Neural crest cell (in vitro differentiated cells): Measurements from ENCODE around the gene R3HDML. TPM values are rescaled to one million over a fixed set of nuclear protein-coding genes. Genes with fewer than 3 reads are reported as not detected.

ENCODE experiments used
- DNase-seq: peaks from one replicate; pipeline ENCODE4 v3.0.0; 2021; ENCODE audit warnings: low read depth, mixed read lengths, low spot score
- H3K27ac Mint-ChIP-seq: one replicate; pipeline ENCODE4 v1.8.0; 2021; ENCODE audit warnings: mild to moderate bottlenecking, mixed read lengths; ENCODE audit not compliant: unreplicated experiment
- H3K27me3 Mint-ChIP-seq: 2 replicates; pipeline ENCODE4 v1.8.0; 2021; ENCODE audit warnings: low read depth, mild to moderate bottlenecking, mixed read lengths
- H3K36me3 Mint-ChIP-seq: 2 replicates; pipeline ENCODE4 v1.8.0; 2021; ENCODE audit warnings: low read depth, mild to moderate bottlenecking, mixed read lengths
- H3K4me1 Mint-ChIP-seq: 2 replicates; pipeline ENCODE4 v1.8.0; 2021; ENCODE audit warnings: mixed read lengths
- H3K4me3 Mint-ChIP-seq: one replicate; pipeline ENCODE4 v1.8.0; 2021; ENCODE audit warnings: mild to moderate bottlenecking, mixed read lengths
- H3K9me3 Mint-ChIP-seq: 2 replicates; pipeline ENCODE4 v1.8.0; 2021; ENCODE audit warnings: mixed read lengths
- total RNA-seq: library from RNA; stranded (reverse); gene quantifications from 2 replicates; pipeline ENCODE4 v1.2.1, GENCODE V29; 2021
- TF ChIP-seq, protein P1 (sequence below): fragments of 200-600 bp; sonication (generic); conservative IDR thresholded peaks from 2 replicates; pipeline ENCODE4 v1.5.0; 2021; ENCODE audit warnings: antibody characterized with exemption, mild to moderate bottlenecking

Gene R3HDML
- total RNA-seq, 1 donor from 2014 or later: not detected

DNA sequence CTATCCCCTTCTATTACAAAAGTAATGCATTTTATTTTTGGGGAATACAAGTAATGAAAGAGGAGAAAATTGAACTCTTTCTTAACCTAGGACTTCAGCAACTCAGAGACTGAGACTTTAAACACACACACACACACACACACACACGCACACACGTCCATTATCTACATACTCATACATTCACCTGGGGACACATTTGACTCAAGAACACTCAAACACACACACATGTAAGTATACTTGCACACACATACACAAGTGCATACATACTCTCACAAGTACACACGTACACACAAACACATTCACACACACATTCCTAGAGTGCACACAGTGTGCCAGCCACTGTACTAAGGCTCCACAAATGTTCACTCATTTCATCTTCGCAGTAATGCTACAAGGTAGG is 2.1 kb upstream of the R3HDML start:
- peaks cover 5% of the 10 kb centered on the region for H3K4me1 Mint-ChIP-seq
- H3K27me3 Mint-ChIP-seq: peaks cover 10% of the 10 kb centered on the region
- DNase-seq: no peak
- H3K4me3 Mint-ChIP-seq: no peak overlapping the region
- no peaks in the 10 kb centered on the region for H3K9me3 Mint-ChIP-seq
- H3K27ac Mint-ChIP-seq: no peak overlapping the region
- no peaks in the 10 kb centered on the region for H3K36me3 Mint-ChIP-seq
- TF ChIP-seq, protein P1, sequence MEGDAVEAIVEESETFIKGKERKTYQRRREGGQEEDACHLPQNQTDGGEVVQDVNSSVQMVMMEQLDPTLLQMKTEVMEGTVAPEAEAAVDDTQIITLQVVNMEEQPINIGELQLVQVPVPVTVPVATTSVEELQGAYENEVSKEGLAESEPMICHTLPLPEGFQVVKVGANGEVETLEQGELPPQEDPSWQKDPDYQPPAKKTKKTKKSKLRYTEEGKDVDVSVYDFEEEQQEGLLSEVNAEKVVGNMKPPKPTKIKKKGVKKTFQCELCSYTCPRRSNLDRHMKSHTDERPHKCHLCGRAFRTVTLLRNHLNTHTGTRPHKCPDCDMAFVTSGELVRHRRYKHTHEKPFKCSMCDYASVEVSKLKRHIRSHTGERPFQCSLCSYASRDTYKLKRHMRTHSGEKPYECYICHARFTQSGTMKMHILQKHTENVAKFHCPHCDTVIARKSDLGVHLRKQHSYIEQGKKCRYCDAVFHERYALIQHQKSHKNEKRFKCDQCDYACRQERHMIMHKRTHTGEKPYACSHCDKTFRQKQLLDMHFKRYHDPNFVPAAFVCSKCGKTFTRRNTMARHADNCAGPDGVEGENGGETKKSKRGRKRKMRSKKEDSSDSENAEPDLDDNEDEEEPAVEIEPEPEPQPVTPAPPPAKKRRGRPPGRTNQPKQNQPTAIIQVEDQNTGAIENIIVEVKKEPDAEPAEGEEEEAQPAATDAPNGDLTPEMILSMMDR: no peak

- Mint-ChIP-seq H3K27me3 (peaks cover 10% of the 10 kb centered on the region), H3K27ac (no peak overlapping the region), H3K4me3 (no peak overlapping the region), H3K9me3 (no peaks in the 10 kb centered on the region), H3K36me3 (no peaks in the 10 kb centered on the region), H3K4me1 (peaks cover 5% of the 10 kb centered on the region)
- TF ChIP-seq, protein P1: no peak
- no peak for DNase-seq
Measured at GRCh38 chr20:44335675-44336074, 1.2 kb upstream of the R3HDML start.

DNA sequence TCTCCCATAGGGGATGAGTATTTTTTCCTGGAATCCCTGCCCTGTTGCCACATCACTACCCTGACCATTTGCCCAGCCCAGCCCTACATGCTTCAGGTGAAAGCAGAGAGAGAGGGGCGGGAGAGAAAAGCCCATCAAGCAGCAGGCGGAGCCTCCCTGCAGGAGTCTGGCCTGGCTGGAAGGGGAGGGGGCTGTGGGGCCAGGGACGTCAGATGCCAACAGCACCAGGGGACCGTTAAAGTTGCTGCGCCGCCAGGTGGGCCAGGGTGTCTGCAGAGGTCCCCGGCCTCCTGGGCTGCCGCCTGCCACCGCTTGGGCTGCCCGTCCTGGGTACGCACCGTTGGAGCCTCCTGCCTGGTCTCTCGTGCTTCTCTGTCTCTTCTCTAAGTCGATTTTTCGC is 757 bp upstream of the R3HDML start:
- Mint-ChIP-seq H3K27ac (no peak overlapping the region), H3K4me1 (peaks cover 5% of the 10 kb centered on the region), H3K9me3 (no peaks in the 10 kb centered on the region), H3K4me3 (no peak overlapping the region), H3K36me3 (no peaks in the 10 kb centered on the region), H3K27me3 (peaks cover 10% of the 10 kb centered on the region)
- DNase-seq: no peak
- TF ChIP-seq, protein P1: no peak

- H3K27me3 Mint-ChIP-seq: no peaks in the 10 kb centered on the region
- no peaks in the 10 kb centered on the region for H3K9me3 Mint-ChIP-seq
- H3K4me3 Mint-ChIP-seq: no peak overlapping the region
- no peaks in the 10 kb centered on the region for H3K36me3 Mint-ChIP-seq
- DNase-seq: no peak
- H3K4me1 Mint-ChIP-seq: peaks cover 10% of the 10 kb centered on the region
- H3K27ac Mint-ChIP-seq: peak overlapping the region; percentile 92
- TF ChIP-seq, protein P1: no peak
Measured at GRCh38 chr20:44342248-44342647, 5.4 kb downstream of the R3HDML start.

DNA sequence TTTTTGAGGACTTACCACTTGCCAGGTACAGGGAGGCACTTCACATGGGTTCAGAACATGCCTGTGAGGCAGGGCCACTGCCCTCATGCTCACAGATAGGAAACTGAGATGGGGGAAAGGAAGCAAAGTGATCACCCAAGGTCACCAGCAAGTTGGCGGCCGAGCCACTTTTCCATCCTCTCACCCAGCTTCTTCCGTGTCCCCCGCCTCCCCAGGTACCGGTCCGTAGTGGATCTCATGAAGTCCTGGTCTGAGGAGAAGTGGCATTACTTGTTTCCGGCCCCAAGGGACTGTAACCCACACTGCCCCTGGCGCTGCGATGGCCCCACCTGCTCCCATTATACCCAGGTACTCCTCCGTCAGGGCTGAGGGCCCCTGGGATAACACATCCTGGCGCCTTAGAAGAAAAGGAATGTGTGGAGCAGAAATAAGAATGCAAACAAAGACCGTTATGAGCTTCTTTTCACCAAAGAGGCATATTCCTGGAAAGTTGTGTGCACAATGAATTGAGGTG is 6.4 kb downstream of the R3HDML start:
- Mint-ChIP-seq H3K9me3 (no peaks in the 10 kb centered on the region), H3K27me3 (no peaks in the 10 kb centered on the region), H3K4me1 (peaks cover 10% of the 10 kb centered on the region), H3K4me3 (no peak overlapping the region), H3K27ac (no peak overlapping the region), H3K36me3 (no peaks in the 10 kb centered on the region)
- DNase-seq: no peak
- TF ChIP-seq, protein P1: no peak
